SK-N-SH (cell line): ENCODE data around the gene UTP18.

Source experiments
- CTCF ChIP-seq: fragments of 200-600 bp; sonication (generic); IDR thresholded peaks from 2 replicates; pipeline ENCODE4 v1.6.1; 2017; ENCODE audit warnings: antibody characterized with exemption, mild to moderate bottlenecking, moderate library complexity
- FOXJ3 ChIP-seq: sonication (generic); formaldehyde crosslinking; IDR thresholded peaks from 2 replicates; pipeline ENCODE4 v1.5.1; 2020; ENCODE audit warnings: mild to moderate bottlenecking, missing genetic modification reagents
- GATA2 ChIP-seq: sonication (generic); formaldehyde crosslinking; IDR thresholded peaks from 2 replicates; pipeline ENCODE4 v1.5.0; 2020; ENCODE audit warnings: mild to moderate bottlenecking, missing genetic modification reagents
- NRF1 ChIP-seq: IDR thresholded peaks from 2 replicates; pipeline ENCODE4 v1.6.1; 2012; ENCODE audit warnings: low read depth, mild to moderate bottlenecking, low read length
- POLR2AphosphoS5 ChIP-seq: IDR thresholded peaks from 2 replicates; pipeline ENCODE4 v1.6.1; 2012; ENCODE audit warnings: low read depth, low read length
- REST ChIP-seq: IDR thresholded peaks from 2 replicates; pipeline ENCODE4 v1.6.1; 2012; ENCODE audit warnings: mild to moderate bottlenecking, low read depth, low read length, moderate library complexity
- RFX5 ChIP-seq: IDR thresholded peaks from 2 replicates; pipeline ENCODE4 v1.6.1; 2012; ENCODE audit warnings: mild to moderate bottlenecking, improper control_type of control experiment, low read length
- RXRA ChIP-seq: IDR thresholded peaks from 2 replicates; pipeline ENCODE4 v1.4.0; 2012; ENCODE audit warnings: low read depth, mild to moderate bottlenecking, borderline replicate concordance
- SIN3A ChIP-seq: IDR thresholded peaks from 2 replicates; pipeline ENCODE4 v1.6.1; 2012; ENCODE audit warnings: low read depth, mild to moderate bottlenecking, low read length, moderate library complexity, borderline replicate concordance
- TAF1 ChIP-seq: IDR thresholded peaks from 2 replicates; pipeline ENCODE4 v1.6.1; 2012; ENCODE audit warnings: low read depth, mild to moderate bottlenecking, low read length, moderate library complexity, borderline replicate concordance
- USF2 ChIP-seq: fragments of 150-350 bp; IDR thresholded peaks from 2 replicates; pipeline ENCODE4 v1.6.1; 2017; ENCODE audit warnings: antibody characterized with exemption, low read length, low read depth, borderline replicate concordance
- YY1 ChIP-seq: IDR thresholded peaks from 2 replicates; pipeline ENCODE4 v1.4.0; 2012; ENCODE audit warnings: low read depth, mild to moderate bottlenecking
- TF ChIP-seq, protein P1 (sequence below): IDR thresholded peaks from 2 replicates; pipeline ENCODE4 v1.4.0; 2012; ENCODE audit warnings: low read depth
- TF ChIP-seq, protein P2 (sequence below): IDR thresholded peaks from 2 replicates; pipeline ENCODE4 v1.4.0; 2012; ENCODE audit warnings: low read depth, borderline replicate concordance

DNA sequence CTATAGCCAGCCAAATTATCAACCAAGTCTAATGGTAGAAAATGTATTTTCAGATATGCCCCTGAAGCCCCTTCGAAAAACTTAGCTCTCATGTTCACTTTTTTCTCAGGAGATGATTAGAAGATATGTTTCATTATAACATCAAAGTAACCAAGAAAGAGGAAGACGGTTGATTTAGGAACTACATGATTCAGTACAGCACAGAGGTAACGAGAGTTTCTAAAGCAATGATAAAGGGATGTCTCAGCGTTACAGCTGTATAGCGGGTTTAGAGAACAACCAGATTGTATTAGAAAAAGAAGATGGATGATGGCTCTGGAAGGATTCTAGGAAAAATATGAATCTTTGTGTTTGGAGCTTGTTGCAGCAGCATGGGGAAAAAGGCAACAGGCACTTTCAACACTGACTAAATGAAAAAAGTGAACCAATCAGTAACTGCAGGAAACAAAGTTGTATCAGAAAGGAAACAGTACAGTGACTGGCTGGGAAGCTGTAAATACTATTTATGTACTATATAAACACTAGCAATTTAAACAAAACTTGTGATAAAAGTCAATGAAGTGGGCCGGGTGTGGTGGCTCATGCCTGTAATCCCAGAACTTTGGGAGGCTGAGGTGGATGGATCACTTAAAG, 22.0 kb upstream of the UTP18 start:
- TF ChIP-seq SIN3A, result no peak
- TF ChIP-seq CTCF, result no peak
- TF ChIP-seq, protein P1, sequence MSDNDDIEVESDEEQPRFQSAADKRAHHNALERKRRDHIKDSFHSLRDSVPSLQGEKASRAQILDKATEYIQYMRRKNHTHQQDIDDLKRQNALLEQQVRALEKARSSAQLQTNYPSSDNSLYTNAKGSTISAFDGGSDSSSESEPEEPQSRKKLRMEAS, result no peak
- TF ChIP-seq, protein P2, sequence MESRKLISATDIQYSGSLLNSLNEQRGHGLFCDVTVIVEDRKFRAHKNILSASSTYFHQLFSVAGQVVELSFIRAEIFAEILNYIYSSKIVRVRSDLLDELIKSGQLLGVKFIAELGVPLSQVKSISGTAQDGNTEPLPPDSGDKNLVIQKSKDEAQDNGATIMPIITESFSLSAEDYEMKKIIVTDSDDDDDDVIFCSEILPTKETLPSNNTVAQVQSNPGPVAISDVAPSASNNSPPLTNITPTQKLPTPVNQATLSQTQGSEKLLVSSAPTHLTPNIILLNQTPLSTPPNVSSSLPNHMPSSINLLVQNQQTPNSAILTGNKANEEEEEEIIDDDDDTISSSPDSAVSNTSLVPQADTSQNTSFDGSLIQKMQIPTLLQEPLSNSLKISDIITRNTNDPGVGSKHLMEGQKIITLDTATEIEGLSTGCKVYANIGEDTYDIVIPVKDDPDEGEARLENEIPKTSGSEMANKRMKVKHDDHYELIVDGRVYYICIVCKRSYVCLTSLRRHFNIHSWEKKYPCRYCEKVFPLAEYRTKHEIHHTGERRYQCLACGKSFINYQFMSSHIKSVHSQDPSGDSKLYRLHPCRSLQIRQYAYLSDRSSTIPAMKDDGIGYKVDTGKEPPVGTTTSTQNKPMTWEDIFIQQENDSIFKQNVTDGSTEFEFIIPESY, result no peak
- no peak for TF ChIP-seq GATA2 (CRISPR knock-in tag)
- TF ChIP-seq FOXJ3 (CRISPR knock-in tag), result no peak
- TF ChIP-seq POLR2AphosphoS5, result no peak
- no peak for TF ChIP-seq NRF1
- TF ChIP-seq RXRA, result no peak
- TF ChIP-seq TAF1, result no peak
- TF ChIP-seq RFX5, result no peak
- TF ChIP-seq REST, result no peak
- TF ChIP-seq YY1, result no peak
- TF ChIP-seq USF2, result no peak
